ENCODE measurements around the gene STAG3. TPM values are rescaled to one million over a fixed set of nuclear protein-coding genes. Genes with fewer than 3 reads are reported as not detected.
"Not testable (repeated sequence)": the region's sequence is repeated elsewhere in the genome, so short reads cannot be mapped to it uniquely, and the experiment has no call there.

STAG3 gene
- total and polyA plus RNA-seq, 9 of the 15 experiments (the other 6 are each of a cell fraction or from before 2014, with no cell fraction given): 0.54 to 2.5 (median 1.7) TPM

DNA sequence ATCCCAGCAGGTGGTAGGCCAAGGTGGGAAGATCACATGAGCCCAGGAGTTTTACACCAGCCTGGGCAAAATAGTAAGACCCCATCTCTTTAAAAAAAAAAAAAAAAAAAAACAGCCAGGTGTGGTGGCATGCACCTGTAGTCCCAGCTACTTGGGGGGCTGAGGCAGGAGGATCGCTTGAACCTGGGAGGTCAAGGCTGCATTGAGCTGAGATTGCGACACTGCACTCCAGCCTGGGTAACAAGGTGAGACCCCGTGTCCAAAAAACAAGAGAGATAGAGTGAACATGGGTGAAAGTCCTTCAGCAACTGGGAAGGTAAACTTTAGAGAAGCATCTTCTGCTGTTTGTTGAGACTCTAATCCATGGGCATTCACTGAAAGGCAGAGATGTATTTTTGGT lies 35.3 kb upstream of the STAG3 start (continued):
- no peak for TF ChIP-seq RBM34 (IDR thresholded peaks at IDR 0.05; ENCODE audit: borderline replicate concordance, insufficient read depth, low read length)

DNA sequence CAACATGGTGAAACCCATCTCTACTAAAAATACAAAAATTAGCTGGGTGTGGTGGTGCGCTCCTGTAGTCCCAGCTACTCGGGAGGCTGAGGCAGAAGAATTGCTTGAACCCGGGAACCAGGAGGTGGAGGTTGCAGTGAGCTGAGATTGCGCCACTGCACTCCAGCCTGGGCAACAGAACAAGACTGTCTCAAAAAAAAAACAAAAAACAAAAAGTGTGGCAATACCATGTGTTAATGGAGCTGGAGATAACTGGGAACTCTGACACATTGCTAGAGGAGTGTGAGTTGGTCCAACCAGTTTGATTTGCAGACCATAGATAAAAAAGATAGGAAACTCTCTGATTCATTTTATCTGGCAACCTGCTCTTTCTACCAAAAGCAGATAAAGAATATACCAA lies 31.4 kb upstream of the STAG3 start:
- H3K9me3 ChIP-seq (replicated peaks; ENCODE audit: control insufficient read depth, insufficient read depth, low read depth, low read length); H3K9ac ChIP-seq (ENCODE audit: insufficient read depth in 1 of 2, low read depth in 2 of 2, low read length in 2 of 2); in situ Hi-C loops (cut with MboI); H3K36me3 ChIP-seq (ENCODE audit: control insufficient read depth, insufficient read depth, low read length); H3K27me3 ChIP-seq (ENCODE audit: control insufficient read depth in 2 of 2, insufficient read depth in 2 of 2, low read length in 2 of 2); H3K27ac ChIP-seq (ENCODE audit: extremely low read depth, low read depth, low read length); H2AFZ ChIP-seq (ENCODE audit: low read depth, low read length); ATAC-seq; H4K20me1 ChIP-seq (replicated peaks; ENCODE audit: control insufficient read depth, insufficient read depth, low read length); FAIRE-seq; intact Hi-C loops (cut with micrococcal nuclease); BruUV-seq (replicated peaks); DNase-seq (ENCODE audit: extremely low read depth in 1 of 4, low spot score in 3 of 4); H3K9me1 ChIP-seq (ENCODE audit: control insufficient read depth, insufficient read depth, low read length); H3K4me2 ChIP-seq (ENCODE audit: insufficient read depth, low read length); H3K4me3 ChIP-seq; TF ChIP-seq TEAD4 (CRISPR knock-in tag; IDR thresholded peaks at IDR 0.05; ENCODE audit: borderline replicate concordance): not testable (repeated sequence)
- ChIA-PET POLR2A (interaction anchor here (0.7 to 1.8 kb wide), 2 partner anchors 13 to 189 kb away, joined by 3 read pairs; no protein-coding TSS in a partner anchor), CTCF (ENCODE audit: low intra/inter-chr PET ratio) (interaction anchor here (0.6 kb wide), 1 partner anchor 232 kb away, joined by 4 read pairs; no protein-coding TSS in a partner anchor)
- TF ChIP-seq ARID1B (IDR thresholded peaks at IDR 0.05): peak; percentile 36
- peak in 1 of 2 experiments; percentile 44; a peak in 1 of 4 replicates for TF ChIP-seq KDM1A (IDR thresholded peaks at IDR 0.05)
- peak; percentile 73 for TF ChIP-seq FOSL1 (tag; conservative IDR thresholded peaks at IDR 0.05)
- TF ChIP-seq CBFA2T3 (IDR thresholded peaks at IDR 0.05): peak; percentile 67
- TF ChIP-seq TEAD4 (IDR thresholded peaks at IDR 0.05; ENCODE audit: low read length): 0 out of 2 replicates have a peak, but pooled peaks have one; percentile 23
- peak; percentile 40; the same call in 1 of the 2 replicates for TF ChIP-seq CBFA2T2 (conservative IDR thresholded peaks at IDR 0.05)
- TF ChIP-seq CEBPB (tag; IDR thresholded peaks at IDR 0.05): peak; percentile 85
- peak; percentile 36; the same call in 1 of the 2 replicates for TF ChIP-seq DPF2 (IDR thresholded peaks at IDR 0.05)
- TF ChIP-seq TRIM24 (IDR thresholded peaks at IDR 0.05): peak; percentile 24 to 39; a peak in 1 of 4 replicates
- TF ChIP-seq TAL1 (IDR thresholded peaks at IDR 0.05): peak; percentile 6; the same call in 1 of the 2 replicates
- TF ChIP-seq RCOR1 (IDR thresholded peaks at IDR 0.05; ENCODE audit: borderline replicate concordance in 1 of 2, low read depth in 2 of 2, low read length in 2 of 2): peak in 1 of 2 experiments; percentile 34; a peak in 1 of 4 replicates
- peak; percentile 36; the same call in 1 of the 2 replicates for TF ChIP-seq CEBPG (CRISPR knock-in tag; IDR thresholded peaks at IDR 0.05)
- TF ChIP-seq CEBPG (tag; conservative IDR thresholded peaks at IDR 0.05 in 1 of 2, IDR thresholded peaks at IDR 0.05 in 1 of 2): peak; percentile 34 to 84; a peak in 3 of 4 replicates
- H3K79me2 ChIP-seq (ENCODE audit: control insufficient read depth, insufficient read depth, low read length): peaks cover 18% of the 10 kb centered on the region
- peaks cover 5 to 22% of the 10 kb centered on the region in 2 experiments; a peak in 4 of 5 replicates for H3K4me1 ChIP-seq (replicated peaks in 1 of 2; ENCODE audit: control insufficient read depth in 2 of 2, insufficient read depth in 2 of 2, low read length in 2 of 2)
- WGBS (ENCODE audit: insufficient coverage, low coverage, missing lambda C conversion rate): 66% methylated on average over 4 of the region's 4 CpGs

All from K562 (cell line).